GM21390 (cell line): Measurements from ENCODE around the gene BDKRB2.

ENCODE experiments used
- ATAC-seq: cut with Tn5 transposase; IDR thresholded peaks from one replicate; pipeline ENCODE4 v1.9.1; 2021; ENCODE audit not compliant: unreplicated experiment

Gene BDKRB2

GRCh38 chr14:96197969-96198368, 6.7 kb upstream of the BDKRB2 start:
- ATAC-seq = no peak

- no peak for ATAC-seq
Observed at GRCh38 chr14:96198430-96199130, 6.1 kb upstream of the BDKRB2 start.

- no peak for ATAC-seq
Observed at GRCh38 chr14:96201157-96201556, 3.5 kb upstream of the BDKRB2 start.

GRCh38 chr14:96201965-96202364, 2.7 kb upstream of the BDKRB2 start:
- no peak for ATAC-seq

GRCh38 chr14:96202441-96203094, 2.1 kb upstream of the BDKRB2 start:
- no peak for ATAC-seq

- no peak for ATAC-seq
Observed at GRCh38 chr14:96203116-96203515, 1.5 kb upstream of the BDKRB2 start.

GRCh38 chr14:96203635-96204034, 1.0 kb upstream of the BDKRB2 start:
- ATAC-seq = no peak

- ATAC-seq = no peak
Observed at GRCh38 chr14:96205059-96205977, 679 bp downstream of the BDKRB2 start.

- no peak for ATAC-seq
Observed at GRCh38 chr14:96205978-96206360, 1.3 kb downstream of the BDKRB2 start.

- no peak for ATAC-seq
Observed at GRCh38 chr14:96206461-96206860, 1.8 kb downstream of the BDKRB2 start.

GRCh38 chr14:96207686-96208085, 3.0 kb downstream of the BDKRB2 start:
- no peak for ATAC-seq

GRCh38 chr14:96208739-96209138, 4.1 kb downstream of the BDKRB2 start:
- ATAC-seq = no peak

- ATAC-seq = no peak
Observed at GRCh38 chr14:96212140-96212539, 7.5 kb downstream of the BDKRB2 start.

GRCh38 chr14:96212896-96213295, 8.3 kb downstream of the BDKRB2 start:
- no peak for ATAC-seq

GRCh38 chr14:96213871-96214465, 9.3 kb downstream of the BDKRB2 start:
- ATAC-seq = no peak

- no peak for ATAC-seq
Observed at GRCh38 chr14:96214793-96215192, 10.2 kb downstream of the BDKRB2 start.

GRCh38 chr14:96215452-96216244, 11.0 kb downstream of the BDKRB2 start:
- no peak for ATAC-seq

- no peak for ATAC-seq
Observed at GRCh38 chr14:96216627-96217026, 12.0 kb downstream of the BDKRB2 start.

GRCh38 chr14:96217376-96217913, 12.8 kb downstream of the BDKRB2 start:
- no peak for ATAC-seq

GRCh38 chr14:96221109-96221650, 16.5 kb downstream of the BDKRB2 start:
- no peak for ATAC-seq
